A549 (cell line): ENCODE data around the gene ANK2. TPM values are rescaled to one million over a fixed set of nuclear protein-coding genes. Genes with fewer than 3 reads are reported as not detected.

ENCODE experiments used
- ATAC-seq, 2 experiments: fragments of 200-7000 bp in 1 of 2; fragments of >200 bp in 1 of 2; cut with Nextera tagmentation in 1 of 2; cut with Tn5 transposase in 1 of 2; 3 replicates each; pipeline versions ENCODE4 v1.8.0 to v1.9.1; 2018 to 2020; ENCODE audit warnings: mild to moderate bottlenecking in 1 of 2, moderate library complexity in 1 of 2
- CTCF ChIA-PET: fragments of 300-600 bp; sonication (Branson Sonifier 250); formaldehyde crosslinking; extraction: SDS; loops from one replicate; lab custom pipeline; 2021; ENCODE audit warnings: antibody characterized with exemption, inconsistent platforms; lab: Yijun Ruan, JAX
- POLR2A ChIA-PET: fragments of 350-600 bp; formaldehyde crosslinking; extraction: SDS; loops from one replicate; lab custom pipeline; 2021; ENCODE audit warnings: antibody characterized with exemption, inconsistent platforms; lab: Yijun Ruan, JAX
- DNase-seq, 2 experiments: peaks; one replicate each; pipeline versions ENCODE4 v3.0.0 to v3.0.0-alpha.2; 2011 to 2016; ENCODE audit warnings: low read depth in 1 of 2, low spot score in 1 of 2
- FAIRE-seq: peaks from 2 replicates; lab custom pipeline; 2011; peaks lifted over from hg19 to GRCh38; lab: Jason Lieb, UNC
- H3K27ac ChIP-seq, 2 experiments: fragments of >200 bp; sonication (Bioruptor Twin); formaldehyde crosslinking; 3 replicates each; pipeline ENCODE4 v1.5.1; 2016 to 2017
- H3K4me1 ChIP-seq: fragments of >200 bp; sonication (Bioruptor Twin); formaldehyde crosslinking; 3 replicates; pipeline ENCODE4 v1.6.1; 2016
- H3K4me2 ChIP-seq: fragments of >200 bp; sonication (Bioruptor Twin); formaldehyde crosslinking; 3 replicates; pipeline ENCODE4 v1.6.1; 2016
- H3K4me3 ChIP-seq: fragments of >200 bp; sonication (Bioruptor Twin); formaldehyde crosslinking; 3 replicates; pipeline ENCODE4 v1.5.1; 2016
- H3K9me3 ChIP-seq: fragments of >200 bp; sonication (Bioruptor Twin); formaldehyde crosslinking; 3 replicates; pipeline ENCODE4 v1.6.1; 2016
- BCL3 ChIP-seq: fragments of >200 bp; sonication (Bioruptor Twin); formaldehyde crosslinking; IDR thresholded peaks from 3 replicates; pipeline ENCODE4 v1.6.1; 2016
- CBX8 ChIP-seq: fragments of 200-600 bp; sonication (generic); IDR thresholded peaks from 2 replicates; pipeline ENCODE4 v1.6.1; 2016
- CHD2 ChIP-seq: fragments of 150-350 bp; IDR thresholded peaks from 2 replicates; pipeline ENCODE4 v1.6.1; 2014; ENCODE audit warnings: low read length; ENCODE audit not compliant: partially characterized antibody
- CHD4 ChIP-seq: fragments of 200-600 bp; sonication (generic); IDR thresholded peaks from 2 replicates; pipeline ENCODE4 v1.6.1; 2016; ENCODE audit warnings: antibody characterized with exemption, mild to moderate bottlenecking, borderline replicate concordance
- EHMT2 ChIP-seq: fragments of 200-600 bp; sonication (generic); IDR thresholded peaks from 2 replicates; pipeline ENCODE4 v1.6.1; 2016; ENCODE audit warnings: antibody characterized with exemption, low read depth, mild to moderate bottlenecking, moderate library complexity
- EP300 ChIP-seq, 2 experiments: fragments of >200 bp; sonication (Bioruptor Twin); formaldehyde crosslinking; IDR thresholded peaks; 2 replicates in 1 of 2; 3 replicates in 1 of 2; pipeline ENCODE4 v1.6.1; 2016 to 2017
- FOSL2 ChIP-seq, 2 experiments: fragments of 450-650 bp in 1 of 2; fragments of >200 bp in 1 of 2; sonication (Bioruptor Twin) in 1 of 2; formaldehyde crosslinking; IDR thresholded peaks; 2 replicates each; pipeline versions ENCODE4 v1.5.0 to v1.6.1; 2016 to 2020; ENCODE audit warnings: mild to moderate bottlenecking in 1 of 2, moderate library complexity in 1 of 2
- FOXS1 ChIP-seq: fragments of 250-450 bp; sonication (Bioruptor Pico); IDR thresholded peaks from 2 replicates; pipeline ENCODE4 v1.5.0; 2020; ENCODE audit warnings: mild to moderate bottlenecking, moderate library complexity
- HDAC2 ChIP-seq: fragments of 200-600 bp; sonication (generic); IDR thresholded peaks from 2 replicates; pipeline ENCODE4 v1.6.1; 2016
- HEYL ChIP-seq: fragments of 250-450 bp; sonication (Bioruptor Pico); IDR thresholded peaks from 2 replicates; pipeline ENCODE4 v1.8.0; 2021; ENCODE audit warnings: mild to moderate bottlenecking, moderate library complexity
- HOXA7 ChIP-seq: fragments of 250-450 bp; sonication (Bioruptor Pico); IDR thresholded peaks from 2 replicates; pipeline ENCODE4 v1.5.0; 2020; ENCODE audit warnings: mild to moderate bottlenecking, moderate library complexity
- HOXB13 ChIP-seq: fragments of 250-450 bp; sonication (Bioruptor Pico); IDR thresholded peaks from 2 replicates; pipeline ENCODE4 v1.5.0; 2020; ENCODE audit warnings: low read depth, mild to moderate bottlenecking, moderate library complexity
- JUN ChIP-seq, 2 experiments: fragments of >200 bp; sonication (Bioruptor Twin); formaldehyde crosslinking; IDR thresholded peaks; 2 replicates in 1 of 2; 3 replicates in 1 of 2; pipeline ENCODE4 v1.6.1; 2016 to 2017
- JUNB ChIP-seq: fragments of >200 bp; sonication (Bioruptor Twin); formaldehyde crosslinking; IDR thresholded peaks from 2 replicates; pipeline ENCODE4 v1.6.1; 2016
- KDM5A ChIP-seq: fragments of 200-600 bp; sonication (generic); IDR thresholded peaks from 2 replicates; pipeline ENCODE4 v1.6.1; 2016; ENCODE audit warnings: antibody characterized with exemption, mild to moderate bottlenecking
- MAFK ChIP-seq: fragments of 450-650 bp; IDR thresholded peaks from 2 replicates; pipeline ENCODE4 v1.6.1; 2014; ENCODE audit not compliant: partially characterized antibody
- MYC ChIP-seq: IDR thresholded peaks from 2 replicates; pipeline ENCODE4 v1.6.1; 2012; ENCODE audit warnings: mild to moderate bottlenecking, inconsistent platforms, low read length, improper control_type of control experiment, borderline replicate concordance
- NR3C1 ChIP-seq: fragments of >200 bp; sonication (Bioruptor Twin); formaldehyde crosslinking; IDR thresholded peaks from 3 replicates; pipeline ENCODE4 v1.6.1; 2017
- PBX3 ChIP-seq: IDR thresholded peaks from 2 replicates; pipeline ENCODE4 v1.6.1; 2012
- PHF8 ChIP-seq: fragments of 200-600 bp; sonication (generic); IDR thresholded peaks from 2 replicates; pipeline ENCODE4 v1.6.1; 2016; ENCODE audit warnings: low read depth, mild to moderate bottlenecking, antibody characterized with exemption, moderate library complexity, borderline replicate concordance
- POLR2A ChIP-seq: IDR thresholded peaks from 2 replicates; pipeline ENCODE4 v1.6.1; 2012; ENCODE audit warnings: mild to moderate bottlenecking, low read length
- RCOR1 ChIP-seq: fragments of 150-350 bp; IDR thresholded peaks from 2 replicates; pipeline ENCODE4 v1.6.1; 2014; ENCODE audit warnings: antibody characterized with exemption, low read length, low read depth
- RFX5 ChIP-seq: fragments of 450-650 bp; IDR thresholded peaks from 2 replicates; pipeline ENCODE4 v1.7.1; 2014; ENCODE audit warnings: antibody characterized with exemption, mild to moderate bottlenecking, moderate library complexity
- SREBF2 ChIP-seq: fragments of 450-650 bp; IDR thresholded peaks from 2 replicates; pipeline ENCODE4 v1.6.1; 2014; ENCODE audit warnings: mild to moderate bottlenecking, moderate library complexity
- TFCP2L1 ChIP-seq: fragments of 250-450 bp; sonication (Bioruptor Pico); IDR thresholded peaks from 2 replicates; pipeline ENCODE4 v1.5.0; 2021; ENCODE audit warnings: mild to moderate bottlenecking
- ZNF302 ChIP-seq: fragments of 250-450 bp; sonication (Bioruptor Pico); IDR thresholded peaks from 2 replicates; pipeline ENCODE4 v1.9.0; 2021; ENCODE audit warnings: inconsistent platforms, mild to moderate bottlenecking, moderate library complexity
- ZSCAN20 ChIP-seq: fragments of 250-450 bp; sonication (Bioruptor Pico); IDR thresholded peaks from 2 replicates; pipeline ENCODE4 v1.8.0; 2022; ENCODE audit warnings: mild to moderate bottlenecking, moderate library complexity
- WGBS: methylation state at CpG from one replicate; pipeline ENCODE4 v1.1.6; 2017; ENCODE audit errors: missing lambda C conversion rate; 5-methylcytosine and 5-hydroxymethylcytosine counted together
- polyA plus RNA-seq, 4 experiments: library from polyadenylated mRNA; depleted of rRNA in 3 of 4; stranded (reverse); fragments of >200 nt; fragmentation: RNase III in 1 of 4; extraction: RNeasy Plus Mini Kit Qiagen cat#74134 plus additional on column Dnase treatment in 1 of 4; gene quantifications; 2 replicates in 3 of 4; 3 replicates in 1 of 4; pipeline ENCODE4 v1.2.3, GENCODE V29; 2011 to 2017
- TF ChIP-seq, protein P1 (sequence below): fragments of 250-450 bp; sonication (Bioruptor Pico); IDR thresholded peaks from 2 replicates; pipeline ENCODE4 v1.5.0; 2021; ENCODE audit warnings: mild to moderate bottlenecking, moderate library complexity, borderline replicate concordance
- TF ChIP-seq, protein P2 (sequence below): IDR thresholded peaks from 2 replicates; pipeline ENCODE4 v1.6.1; 2012; ENCODE audit warnings: low read depth, borderline replicate concordance
- TF ChIP-seq, protein P3 (sequence below): fragments of 150-350 bp; IDR thresholded peaks from 2 replicates; pipeline ENCODE4 v1.6.1; 2014; ENCODE audit warnings: low read depth, mild to moderate bottlenecking, low read length

Gene ANK2
- polyA plus RNA-seq, 2 of the 4 experiments (the other 2 are of a cell fraction) = 1.4 to 3.1 TPM

DNA sequence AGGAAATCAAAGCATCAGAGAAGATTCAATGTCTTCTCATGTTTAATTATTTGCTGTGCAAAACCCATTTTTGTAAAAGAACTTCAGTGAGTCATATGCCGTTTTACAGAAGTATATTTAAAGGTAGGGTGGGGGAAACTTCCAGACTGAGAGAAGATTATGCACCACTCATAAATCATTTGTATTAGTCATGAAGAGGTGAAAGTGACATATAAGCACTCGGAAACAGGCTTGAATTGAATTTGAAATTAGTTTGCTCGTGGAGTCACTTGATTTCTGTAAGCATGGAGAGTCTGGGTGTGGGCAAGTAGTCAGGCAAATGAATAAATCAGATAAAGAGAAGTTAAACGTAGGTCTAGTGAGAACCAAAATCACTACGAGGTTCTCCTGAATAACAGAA lies 335.1 kb downstream of the ANK2 start:
- 23% methylated on average over 5 of the region's 5 CpGs for WGBS
- Histone ChIP-seq H3K4me2 (no peak overlapping the region), H3K27ac (no peak overlapping the region), H3K9me3 (no peaks in the 10 kb centered on the region), H3K4me1 (no peaks in the 10 kb centered on the region), H3K4me3 (no peak overlapping the region)
- DNase-seq (no peak), FAIRE-seq (no peak), ATAC-seq (no peak)
- CTCF ChIA-PET = no interaction called here
- TF ChIP-seq JUNB (no peak), JUN (IDR thresholded peaks at IDR 0.05) (no peak), NR3C1 (no peak), BCL3 (no peak), HDAC2 (no peak), HOXB13 (CRISPR knock-in tag) (no peak), FOSL2 (IDR thresholded peaks at IDR 0.05) (no peak), FOSL2 (CRISPR knock-in tag; IDR thresholded peaks at IDR 0.05) (no peak), MAFK (no peak), PHF8 (no peak), RCOR1 (no peak), CBX8 (no peak), HEYL (CRISPR knock-in tag) (no peak), POLR2A (no peak), PBX3 (no peak), CHD4 (no peak), ZSCAN20 (CRISPR knock-in tag) (no peak), EHMT2 (no peak)
- TF ChIP-seq, protein P1, sequence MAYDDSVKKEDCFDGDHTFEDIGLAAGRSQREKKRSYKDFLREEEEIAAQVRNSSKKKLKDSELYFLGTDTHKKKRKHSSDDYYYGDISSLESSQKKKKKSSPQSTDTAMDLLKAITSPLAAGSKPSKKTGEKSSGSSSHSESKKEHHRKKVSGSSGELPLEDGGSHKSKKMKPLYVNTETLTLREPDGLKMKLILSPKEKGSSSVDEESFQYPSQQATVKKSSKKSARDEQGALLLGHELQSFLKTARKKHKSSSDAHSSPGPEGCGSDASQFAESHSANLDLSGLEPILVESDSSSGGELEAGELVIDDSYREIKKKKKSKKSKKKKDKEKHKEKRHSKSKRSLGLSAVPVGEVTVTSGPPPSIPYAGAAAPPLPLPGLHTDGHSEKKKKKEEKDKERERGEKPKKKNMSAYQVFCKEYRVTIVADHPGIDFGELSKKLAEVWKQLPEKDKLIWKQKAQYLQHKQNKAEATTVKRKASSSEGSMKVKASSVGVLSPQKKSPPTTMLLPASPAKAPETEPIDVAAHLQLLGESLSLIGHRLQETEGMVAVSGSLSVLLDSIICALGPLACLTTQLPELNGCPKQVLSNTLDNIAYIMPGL (CRISPR knock-in tag) = no peak
- TF ChIP-seq, protein P2, sequence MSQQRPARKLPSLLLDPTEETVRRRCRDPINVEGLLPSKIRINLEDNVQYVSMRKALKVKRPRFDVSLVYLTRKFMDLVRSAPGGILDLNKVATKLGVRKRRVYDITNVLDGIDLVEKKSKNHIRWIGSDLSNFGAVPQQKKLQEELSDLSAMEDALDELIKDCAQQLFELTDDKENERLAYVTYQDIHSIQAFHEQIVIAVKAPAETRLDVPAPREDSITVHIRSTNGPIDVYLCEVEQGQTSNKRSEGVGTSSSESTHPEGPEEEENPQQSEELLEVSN = no peak
- TF ChIP-seq, protein P3, sequence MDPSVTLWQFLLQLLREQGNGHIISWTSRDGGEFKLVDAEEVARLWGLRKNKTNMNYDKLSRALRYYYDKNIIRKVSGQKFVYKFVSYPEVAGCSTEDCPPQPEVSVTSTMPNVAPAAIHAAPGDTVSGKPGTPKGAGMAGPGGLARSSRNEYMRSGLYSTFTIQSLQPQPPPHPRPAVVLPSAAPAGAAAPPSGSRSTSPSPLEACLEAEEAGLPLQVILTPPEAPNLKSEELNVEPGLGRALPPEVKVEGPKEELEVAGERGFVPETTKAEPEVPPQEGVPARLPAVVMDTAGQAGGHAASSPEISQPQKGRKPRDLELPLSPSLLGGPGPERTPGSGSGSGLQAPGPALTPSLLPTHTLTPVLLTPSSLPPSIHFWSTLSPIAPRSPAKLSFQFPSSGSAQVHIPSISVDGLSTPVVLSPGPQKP = no peak
- POLR2A ChIA-PET = no interaction called here

GRCh38 chr4:113385281-113385899 lies 335.9 kb downstream of the ANK2 start:
- POLR2A ChIA-PET = no interaction called here
- H3K4me2 ChIP-seq = no peak overlapping the region
- H3K4me3 ChIP-seq = no peak overlapping the region
- H3K9me3 ChIP-seq = no peaks in the 10 kb centered on the region
- CTCF ChIA-PET = interaction anchor here (1.7 kb wide), 1 partner anchor 9 kb away, joined by 5 read pairs; no protein-coding TSS in a partner anchor
- DNase-seq = no peak
- no peak for FAIRE-seq
- no peaks in the 10 kb centered on the region for H3K4me1 ChIP-seq
- ATAC-seq = no peak
- no peak overlapping the region for H3K27ac ChIP-seq
- 48% methylated on average over 4 of the region's 4 CpGs for WGBS
- TF ChIP-seq CHD4 (no peak), EP300 (IDR thresholded peaks at IDR 0.05) (no peak), CHD2 (no peak), RCOR1 (no peak), MYC (no peak), FOXS1 (CRISPR knock-in tag) (no peak), HOXA7 (CRISPR knock-in tag) (no peak), ZNF302 (CRISPR knock-in tag) (no peak), BCL3 (no peak), TFCP2L1 (CRISPR knock-in tag) (no peak), JUNB (no peak), RFX5 (no peak), PBX3 (no peak), KDM5A (no peak), SREBF2 (no peak)
